ENCODE measurements around the gene SEMA3C.

SEMA3C gene

DNA sequence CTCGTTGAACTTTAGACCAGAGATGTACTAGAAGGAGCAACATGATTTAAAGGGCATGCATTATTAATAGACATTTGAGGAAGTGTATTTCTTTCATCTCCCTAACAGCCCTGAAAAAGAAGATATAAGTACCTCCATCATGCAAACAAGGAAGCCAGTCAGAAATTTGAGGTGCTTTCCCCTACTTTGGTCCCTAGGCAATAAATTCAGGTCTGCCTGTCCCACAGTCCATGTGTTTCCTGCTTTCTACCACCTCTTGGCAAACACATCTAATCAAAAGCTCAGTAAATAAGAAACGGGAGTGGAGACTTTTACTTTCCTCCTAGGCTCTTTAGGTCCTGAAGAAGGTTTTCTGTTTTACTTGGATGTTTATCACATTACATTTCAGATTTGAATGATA lies 5.2 kb upstream of the SEMA3C start:
- DNase-seq, result no peak

GRCh38 chr7:80923211-80923612 lies 4.4 kb upstream of the SEMA3C start:
- DNase-seq, result peak; percentile 46

GRCh38 chr7:80922253-80923049 lies 3.6 kb upstream of the SEMA3C start:
- DNase-seq, result no peak

GRCh38 chr7:80921130-80921529 lies 2.3 kb upstream of the SEMA3C start:
- no peak for DNase-seq

DNA sequence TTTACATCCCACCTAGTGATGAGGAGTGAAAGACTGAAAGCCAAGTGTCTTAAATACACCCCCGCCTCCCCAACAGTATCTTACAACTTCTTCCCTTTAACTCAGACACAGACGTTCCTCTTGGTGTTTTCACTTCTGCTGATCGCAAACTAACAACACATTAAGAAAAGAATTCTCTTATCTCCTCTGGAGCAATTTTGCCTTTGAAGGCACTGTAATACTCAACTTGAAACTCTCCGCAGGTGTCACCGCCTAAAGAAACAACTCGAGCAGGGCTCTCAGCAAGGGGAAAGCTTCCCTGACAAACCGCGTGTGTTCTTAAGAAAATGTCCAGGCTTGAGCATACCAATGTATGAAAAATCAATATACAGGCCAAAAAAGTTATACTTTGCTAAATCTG lies 452 bp downstream of the SEMA3C start:
- no peak for DNase-seq

DNA sequence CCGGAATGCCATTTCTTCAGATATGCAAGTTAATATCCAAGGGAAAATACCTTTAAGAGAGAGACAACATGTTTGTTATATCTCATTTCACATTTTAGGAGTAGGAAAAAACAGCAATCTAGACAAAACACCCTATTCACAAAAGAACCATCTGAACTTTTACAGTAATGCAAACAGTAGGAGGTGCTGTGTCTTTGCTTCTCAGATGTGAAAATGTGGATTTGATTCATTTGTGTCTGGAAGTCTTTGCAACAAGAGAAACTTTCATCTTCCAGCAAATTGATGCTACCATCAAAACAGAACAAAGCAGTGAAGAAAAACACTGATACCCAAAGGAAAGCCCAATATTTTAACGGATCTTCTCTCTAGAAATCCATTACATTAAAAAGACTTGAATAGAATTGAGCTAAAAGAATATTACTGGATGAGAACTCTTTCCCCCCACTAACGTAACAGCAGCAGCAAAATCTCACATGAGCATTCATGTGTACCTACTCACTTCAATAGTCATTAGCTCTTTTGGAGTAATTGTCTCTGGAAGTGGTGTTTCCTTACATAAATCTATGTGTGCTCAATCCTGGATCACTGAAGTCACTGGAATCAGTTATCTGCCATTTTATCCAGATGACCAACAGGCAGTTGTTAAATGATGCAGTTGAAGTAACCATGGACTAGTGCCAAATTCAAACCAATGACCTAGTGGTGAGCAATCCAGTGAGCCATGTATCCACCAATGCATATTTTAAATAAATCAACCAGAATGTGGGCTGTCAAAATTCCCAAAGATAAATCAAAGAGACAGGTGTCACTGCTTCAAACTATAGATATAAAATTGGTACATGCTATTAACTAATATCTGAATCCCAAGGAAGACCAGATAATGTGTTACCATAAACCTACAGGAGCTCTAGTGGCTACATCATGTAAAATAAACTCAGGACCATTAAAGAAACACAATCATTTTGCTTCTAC lies 1.8 kb downstream of the SEMA3C start:
- no peak for DNase-seq

- no peak for DNase-seq
Observed at GRCh38 chr7:80910228-80910627, 8.6 kb downstream of the SEMA3C start.

GRCh38 chr7:80908360-80908797 lies 10.5 kb downstream of the SEMA3C start:
- DNase-seq, result no peak

DNA sequence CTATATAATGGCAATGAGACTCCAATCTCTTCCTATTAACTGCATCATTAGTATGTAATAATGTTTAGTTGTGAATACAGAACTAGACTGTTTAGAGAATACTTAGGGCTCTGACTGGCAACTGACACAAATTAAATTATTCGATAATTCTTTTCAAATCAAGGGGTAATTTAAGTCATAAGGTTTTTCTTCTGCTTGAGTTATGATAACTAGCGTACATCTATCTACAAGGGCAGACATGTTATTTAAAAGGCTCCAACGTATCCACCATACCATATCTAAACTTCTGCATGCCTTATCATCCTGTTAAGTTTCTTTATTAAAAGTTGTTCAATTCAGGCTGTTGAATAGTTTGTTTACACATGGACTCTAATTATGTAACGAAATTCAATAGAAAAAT lies 11.2 kb downstream of the SEMA3C start:
- no peak for DNase-seq

DNA sequence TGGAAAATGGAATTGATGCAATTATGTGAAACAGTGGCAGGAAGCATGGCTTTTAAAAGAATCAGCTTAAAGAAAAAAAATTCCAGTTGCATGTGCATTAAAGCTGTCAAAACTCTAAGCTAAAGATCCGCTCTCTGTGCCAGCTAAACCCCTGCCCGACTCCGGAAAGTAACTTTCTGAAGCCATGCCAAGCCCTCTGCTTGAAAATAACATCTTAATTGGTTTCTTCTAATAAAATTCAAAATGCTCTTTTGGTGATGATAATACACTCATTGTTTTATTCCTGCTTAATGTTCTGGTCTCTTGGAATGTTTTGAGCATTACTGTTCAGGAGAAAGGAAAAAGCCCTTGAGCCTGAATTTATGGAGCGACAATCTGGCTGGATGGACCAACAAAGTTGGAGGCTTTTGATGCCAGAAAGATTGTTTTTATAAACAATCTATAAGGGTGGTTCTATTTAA lies 11.7 kb downstream of the SEMA3C start:
- no peak for DNase-seq

DNA sequence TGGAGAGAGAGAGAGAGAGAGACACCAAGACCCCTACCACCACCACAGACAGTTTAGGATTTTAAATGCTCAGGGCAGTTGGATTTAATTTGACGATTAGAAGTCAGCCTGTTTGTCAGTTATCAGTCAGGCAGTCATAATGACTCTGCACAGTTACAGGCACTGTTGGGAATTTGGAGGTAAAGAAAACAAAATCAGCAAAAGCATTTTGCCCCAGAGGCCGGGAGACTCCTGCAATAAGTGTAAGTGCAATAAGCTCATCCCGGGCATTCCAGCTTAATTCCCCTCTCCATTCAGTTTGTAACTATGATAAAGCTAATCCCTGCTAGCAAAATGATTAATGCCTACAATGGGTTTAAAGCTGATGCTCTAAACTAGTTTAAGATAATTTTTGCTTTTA lies 13.5 kb downstream of the SEMA3C start:
- DNase-seq, result no peak

GRCh38 chr7:80902716-80903308 lies 16.0 kb downstream of the SEMA3C start:
- no peak for DNase-seq

- no peak for DNase-seq
Observed at GRCh38 chr7:80902019-80902418, 16.8 kb downstream of the SEMA3C start.

GRCh38 chr7:80900583-80901576 lies 18.0 kb downstream of the SEMA3C start:
- no peak for DNase-seq

- no peak for DNase-seq
Observed at GRCh38 chr7:80896906-80897598, 21.8 kb downstream of the SEMA3C start.

DNA sequence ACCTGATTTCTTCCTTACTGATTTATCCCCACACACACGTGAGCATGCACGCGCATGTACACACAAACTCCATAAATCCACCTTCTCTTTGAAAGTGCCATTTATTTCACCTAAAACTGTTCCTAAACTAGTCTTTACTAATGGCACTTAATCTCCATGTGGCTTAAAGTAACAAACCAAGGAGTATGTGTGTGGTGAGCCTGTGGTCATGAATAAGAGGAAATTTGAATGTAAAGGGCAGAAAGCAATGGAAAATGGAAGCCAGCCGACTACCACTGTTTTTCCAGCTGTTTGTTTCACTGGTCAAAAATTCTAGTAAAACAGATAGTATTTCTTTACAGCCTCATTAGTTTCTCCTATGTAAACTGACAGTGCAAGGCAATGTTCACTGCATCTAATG lies 23.8 kb downstream of the SEMA3C start:
- DNase-seq, result no peak

DNA sequence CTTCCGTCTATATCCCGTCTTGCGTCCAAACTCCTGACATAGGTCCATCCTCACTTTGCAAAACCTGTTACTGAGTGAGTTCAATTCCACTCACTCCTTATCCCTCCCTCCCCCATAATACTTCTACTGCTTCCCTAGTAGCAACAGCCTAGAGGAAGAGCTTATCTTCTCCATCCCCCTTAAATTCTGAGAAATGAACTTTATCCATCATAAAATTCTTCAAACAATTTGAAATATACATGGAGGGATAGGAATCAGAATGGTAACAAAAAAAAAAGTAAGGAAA lies 27.6 kb downstream of the SEMA3C start:
- no peak for DNase-seq

DNA sequence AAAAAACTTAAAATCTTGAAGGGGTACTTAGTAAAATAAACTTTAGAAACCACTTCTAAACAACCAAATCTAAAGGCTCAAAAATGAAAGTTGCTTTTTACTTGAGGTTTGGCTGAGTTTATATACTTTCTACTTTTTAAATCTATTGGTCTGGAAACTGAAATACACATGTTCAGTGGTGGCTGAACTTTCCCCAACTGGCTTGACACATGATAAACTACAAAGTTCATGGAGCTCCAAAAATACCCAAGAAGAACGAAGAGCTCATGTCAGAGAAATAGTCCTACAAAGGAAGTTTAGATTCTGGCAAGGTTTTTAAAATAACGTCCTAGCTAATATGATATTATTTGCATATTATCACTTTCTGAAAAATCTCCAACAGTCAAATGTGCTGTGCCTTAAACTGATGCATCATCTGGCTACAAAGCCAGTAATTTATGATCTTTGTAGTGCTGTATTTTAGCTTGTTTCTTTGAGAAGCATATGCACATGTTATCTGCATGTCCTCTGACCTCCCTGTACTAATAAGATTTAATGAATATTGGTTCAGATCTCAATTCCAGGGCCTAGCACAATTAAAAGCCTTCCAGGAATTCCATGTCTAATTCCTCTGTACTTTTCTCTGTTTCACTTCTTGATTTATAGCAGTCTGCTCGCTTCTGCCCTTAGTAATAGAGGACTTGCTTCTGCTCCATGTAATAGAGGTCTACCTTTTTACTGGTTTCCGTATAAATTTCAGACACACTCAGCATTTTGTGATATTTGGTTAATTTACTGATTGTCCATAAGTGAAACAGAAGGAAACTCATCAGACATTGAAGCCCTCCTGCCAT lies 28.2 kb downstream of the SEMA3C start:
- no peak for DNase-seq

DNA sequence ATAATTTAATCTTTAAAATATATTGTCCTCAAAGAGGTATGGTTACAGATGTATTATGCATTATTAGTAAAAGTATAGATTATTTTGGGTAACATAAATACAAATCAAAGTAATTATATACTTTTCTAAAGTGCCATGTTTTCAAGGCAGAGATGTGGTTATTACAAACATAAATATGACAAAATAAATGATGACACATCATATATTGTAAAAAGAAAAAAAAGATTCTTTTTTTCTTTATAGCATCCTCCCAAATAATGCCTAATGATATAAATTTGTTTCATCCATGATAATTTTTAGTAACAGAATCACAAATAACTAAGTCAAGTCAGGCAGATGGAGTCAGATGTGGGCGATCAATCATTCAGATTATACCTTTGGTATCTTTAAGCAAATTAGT lies 29.3 kb downstream of the SEMA3C start:
- no peak for DNase-seq

- no peak for DNase-seq
Observed at GRCh38 chr7:80885757-80886156, 33.1 kb downstream of the SEMA3C start.
